Midbrain (tissue), 1 donor: ENCODE measurements around the gene RUFY2.
"Not testable (repeated sequence)": the region's sequence is repeated elsewhere in the genome, so short reads cannot be mapped to it uniquely, and the experiment has no call there.

ENCODE experiments used
- DNase-seq: peaks from one replicate; lab custom pipeline; 2025; lab: John Stamatoyannopoulos, UW

RUFY2 gene

GRCh38 chr10:68327889-68328786 lies 78.9 kb downstream of the RUFY2 start:
- peak; percentile 85 for DNase-seq

- DNase-seq = not testable (repeated sequence)
These were observed 82.7 kb downstream of the RUFY2 start for GRCh38 chr10:68324396-68324795.

GRCh38 chr10:68318331-68319059 lies 88.6 kb downstream of the RUFY2 start:
- DNase-seq = no peak

- DNase-seq = no peak
These were observed 91.5 kb downstream of the RUFY2 start for GRCh38 chr10:68315582-68315981.

GRCh38 chr10:68314930-68315329 lies 92.1 kb downstream of the RUFY2 start:
- DNase-seq = not testable (repeated sequence)

- no peak for DNase-seq
These were observed 96.5 kb downstream of the RUFY2 start for GRCh38 chr10:68310531-68310930.

GRCh38 chr10:68305854-68306253 lies 101.2 kb downstream of the RUFY2 start:
- no peak for DNase-seq

GRCh38 chr10:68303849-68304412 lies 103.1 kb downstream of the RUFY2 start:
- DNase-seq = no peak

GRCh38 chr10:68302871-68303270 lies 104.2 kb downstream of the RUFY2 start:
- no peak for DNase-seq

- DNase-seq = no peak
These were observed 104.6 kb downstream of the RUFY2 start for GRCh38 chr10:68302503-68302823.

GRCh38 chr10:68301790-68302502 lies 105.1 kb downstream of the RUFY2 start:
- DNase-seq = peak; percentile 35

GRCh38 chr10:68301301-68301700 lies 105.8 kb downstream of the RUFY2 start:
- no peak for DNase-seq

GRCh38 chr10:68296843-68297663 lies 110.0 kb downstream of the RUFY2 start:
- DNase-seq = no peak
